ENCODE measurements around the gene MMP7. TPM values are rescaled to one million over a fixed set of nuclear protein-coding genes. Genes with fewer than 3 reads are reported as not detected.

MMP7 gene, protein sequence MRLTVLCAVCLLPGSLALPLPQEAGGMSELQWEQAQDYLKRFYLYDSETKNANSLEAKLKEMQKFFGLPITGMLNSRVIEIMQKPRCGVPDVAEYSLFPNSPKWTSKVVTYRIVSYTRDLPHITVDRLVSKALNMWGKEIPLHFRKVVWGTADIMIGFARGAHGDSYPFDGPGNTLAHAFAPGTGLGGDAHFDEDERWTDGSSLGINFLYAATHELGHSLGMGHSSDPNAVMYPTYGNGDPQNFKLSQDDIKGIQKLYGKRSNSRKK
- not detected in 2 replicates for total RNA-seq (2021)
- long read RNA-seq: 0 reads

DNA sequence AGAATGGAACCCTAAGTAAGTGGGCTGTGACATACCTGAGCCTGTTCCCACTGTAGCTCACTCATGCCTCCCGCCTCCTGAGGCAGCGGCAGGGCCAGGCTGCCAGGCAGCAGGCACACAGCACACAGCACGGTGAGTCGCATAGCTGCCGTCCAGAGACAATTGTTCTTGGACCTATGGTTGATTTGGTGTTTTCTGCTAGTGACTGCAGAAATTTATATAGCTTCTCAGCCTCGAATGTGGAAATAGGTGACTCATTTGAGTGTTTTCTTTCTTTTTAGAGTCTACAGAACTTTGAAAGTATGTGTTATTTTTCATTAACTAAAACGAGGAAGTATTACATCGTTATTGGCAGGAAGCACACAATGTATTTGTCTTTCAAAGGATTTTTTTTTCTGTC is at the start of gene MMP7:
Gene MMP7, minus strand, starts transcription at position 190 of the 400 bp plus-strand sequence. Its CDS starts 47 bp downstream, at position 143.
- H3K27me3 ChIP-seq (ENCODE audit: insufficient read depth, low read length): no peaks in the 10 kb centered on the region
- no peak within 1 kb of the TSS for H3K14ac ChIP-seq (ENCODE audit: insufficient read depth, low read length)
- no peaks in the 10 kb centered on the region for H3K4me1 ChIP-seq (ENCODE audit: insufficient read depth, low read length)
- H4K8ac ChIP-seq (replicated peaks; ENCODE audit: insufficient read length, low read depth, low read length): no peak within 1 kb of the TSS
- Mint-ChIP-seq H3K27ac (no peak within 1 kb of the TSS), H3K9me3 (no peaks in the 10 kb centered on the region), H3K27me3 (ENCODE audit: low read depth) (no peaks in the 10 kb centered on the region), H3K4me1 (no peaks in the 10 kb centered on the region), H3K4me3 (no peak within 1 kb of the TSS), H3K36me3 (ENCODE audit: insufficient read depth in 1 of 3, low read depth in 3 of 3) (no peaks in the 10 kb centered on the region)
- no peak within 1 kb of the TSS for H2BK12ac ChIP-seq (ENCODE audit: insufficient read length, low read depth, low read length)
- H2BK120ac ChIP-seq (ENCODE audit: low read depth, low read length, poor library complexity, severe bottlenecking): no peak within 1 kb of the TSS
- no peak within 1 kb of the TSS for H4K5ac ChIP-seq (ENCODE audit: insufficient read length, low read depth, low read length)
- no CpG with 5 or more reads among the region's 8 CpGs for WGBS (ENCODE audit: extremely low coverage, insufficient read length, low lambda C conversion rate)
- no peak within 1 kb of the TSS for H3K4me2 ChIP-seq (ENCODE audit: insufficient read depth, insufficient read length, low read length)
- H2BK15ac ChIP-seq (ENCODE audit: low read depth, low read length): no peak within 1 kb of the TSS
- no peak for DNase-seq
- no peak within 1 kb of the TSS for H2BK20ac ChIP-seq (ENCODE audit: low read depth, low read length, poor library complexity, severe bottlenecking)
- H3T11ph ChIP-seq (ENCODE audit: low read length): no peak within 1 kb of the TSS
- H2AFZ ChIP-seq (ENCODE audit: low read length): no peak within 1 kb of the TSS
- no peaks in the 10 kb centered on the region for H3K9me3 ChIP-seq (ENCODE audit: control insufficient read depth, low read depth, low read length)
- no peak within 1 kb of the TSS for H3K27ac ChIP-seq (ENCODE audit: insufficient read length, low read depth, low read length)
- no peak within 1 kb of the TSS for H2BK5ac ChIP-seq (ENCODE audit: insufficient read length, low read length)
- H3K79me1 ChIP-seq (ENCODE audit: insufficient read depth, low read depth, low read length, poor library complexity, severe bottlenecking): no peaks in the 10 kb centered on the region
- no peak within 1 kb of the TSS for H3K9ac ChIP-seq (ENCODE audit: extremely low read depth, insufficient read length, low read length)
- no peak within 1 kb of the TSS for H2AK5ac ChIP-seq (ENCODE audit: insufficient read length, low read length)
- no peak within 1 kb of the TSS for H3K56ac ChIP-seq (ENCODE audit: insufficient read length, low read depth, low read length)
- H3K79me2 ChIP-seq (ENCODE audit: insufficient read depth, low read length): no peaks in the 10 kb centered on the region
- H3K18ac ChIP-seq (ENCODE audit: insufficient read length, low read depth, low read length): no peak within 1 kb of the TSS
- H3K23ac ChIP-seq (ENCODE audit: insufficient read length, low read depth, low read length): no peak within 1 kb of the TSS
- no peak within 1 kb of the TSS for H3K4ac ChIP-seq (ENCODE audit: low read depth, low read length)
- no peaks in the 10 kb centered on the region for H3K23me2 ChIP-seq (ENCODE audit: insufficient read length, low read depth, low read length, poor library complexity, severe bottlenecking)
- no peak within 1 kb of the TSS for H4K91ac ChIP-seq (ENCODE audit: insufficient read length, low read depth, low read length)
- H4K20me1 ChIP-seq (ENCODE audit: control insufficient read depth, insufficient read depth, insufficient read length): no peaks in the 10 kb centered on the region
- TF ChIP-seq, protein P1, sequence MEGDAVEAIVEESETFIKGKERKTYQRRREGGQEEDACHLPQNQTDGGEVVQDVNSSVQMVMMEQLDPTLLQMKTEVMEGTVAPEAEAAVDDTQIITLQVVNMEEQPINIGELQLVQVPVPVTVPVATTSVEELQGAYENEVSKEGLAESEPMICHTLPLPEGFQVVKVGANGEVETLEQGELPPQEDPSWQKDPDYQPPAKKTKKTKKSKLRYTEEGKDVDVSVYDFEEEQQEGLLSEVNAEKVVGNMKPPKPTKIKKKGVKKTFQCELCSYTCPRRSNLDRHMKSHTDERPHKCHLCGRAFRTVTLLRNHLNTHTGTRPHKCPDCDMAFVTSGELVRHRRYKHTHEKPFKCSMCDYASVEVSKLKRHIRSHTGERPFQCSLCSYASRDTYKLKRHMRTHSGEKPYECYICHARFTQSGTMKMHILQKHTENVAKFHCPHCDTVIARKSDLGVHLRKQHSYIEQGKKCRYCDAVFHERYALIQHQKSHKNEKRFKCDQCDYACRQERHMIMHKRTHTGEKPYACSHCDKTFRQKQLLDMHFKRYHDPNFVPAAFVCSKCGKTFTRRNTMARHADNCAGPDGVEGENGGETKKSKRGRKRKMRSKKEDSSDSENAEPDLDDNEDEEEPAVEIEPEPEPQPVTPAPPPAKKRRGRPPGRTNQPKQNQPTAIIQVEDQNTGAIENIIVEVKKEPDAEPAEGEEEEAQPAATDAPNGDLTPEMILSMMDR (conservative IDR thresholded peaks at IDR 0.05): no peak
